HG02938 (cell line): Measurements from ENCODE around the gene ARHGEF28.

ENCODE experiments used
- ATAC-seq: cut with Tn5 transposase; IDR thresholded peaks from one replicate; pipeline ENCODE4 v1.9.1; 2021; ENCODE audit warnings: mild to moderate bottlenecking, moderate library complexity; ENCODE audit not compliant: unreplicated experiment

Gene ARHGEF28

GRCh38 chr5:73954381-73954780 lies 328.4 kb downstream of the ARHGEF28 start:
- ATAC-seq, result no peak

GRCh38 chr5:73955271-73955846 lies 329.4 kb downstream of the ARHGEF28 start:
- ATAC-seq, result no peak

GRCh38 chr5:73957397-73958001 lies 331.5 kb downstream of the ARHGEF28 start:
- no peak for ATAC-seq

GRCh38 chr5:73958037-73958436 lies 332.0 kb downstream of the ARHGEF28 start:
- ATAC-seq, result no peak

GRCh38 chr5:73960023-73960422 lies 334.0 kb downstream of the ARHGEF28 start:
- ATAC-seq, result no peak

GRCh38 chr5:73960426-73960825 lies 334.4 kb downstream of the ARHGEF28 start:
- no peak for ATAC-seq

- no peak for ATAC-seq
These were observed 336.9 kb downstream of the ARHGEF28 start for GRCh38 chr5:73962801-73963425.

GRCh38 chr5:73964352-73964865 lies 338.4 kb downstream of the ARHGEF28 start:
- no peak for ATAC-seq

GRCh38 chr5:73966451-73966850 lies 340.5 kb downstream of the ARHGEF28 start:
- ATAC-seq, result no peak

GRCh38 chr5:73967347-73967746 lies 341.4 kb downstream of the ARHGEF28 start:
- no peak for ATAC-seq

GRCh38 chr5:73968246-73968645 lies 342.2 kb downstream of the ARHGEF28 start:
- no peak for ATAC-seq

- ATAC-seq, result no peak
These were observed 342.7 kb downstream of the ARHGEF28 start for GRCh38 chr5:73968729-73969128.

- no peak for ATAC-seq
These were observed 343.4 kb downstream of the ARHGEF28 start for GRCh38 chr5:73969195-73970036.

- no peak for ATAC-seq
These were observed 345.3 kb downstream of the ARHGEF28 start for GRCh38 chr5:73971326-73971725.

GRCh38 chr5:73973135-73973534 lies 347.1 kb downstream of the ARHGEF28 start:
- no peak for ATAC-seq

GRCh38 chr5:73974871-73975360 lies 348.9 kb downstream of the ARHGEF28 start:
- ATAC-seq, result no peak

GRCh38 chr5:73975845-73976244 lies 349.8 kb downstream of the ARHGEF28 start:
- no peak for ATAC-seq

- no peak for ATAC-seq
These were observed 351.1 kb downstream of the ARHGEF28 start for GRCh38 chr5:73977146-73977545.

- no peak for ATAC-seq
These were observed 353.3 kb downstream of the ARHGEF28 start for GRCh38 chr5:73979321-73979720.

GRCh38 chr5:73981704-73982103 lies 355.7 kb downstream of the ARHGEF28 start:
- no peak for ATAC-seq

GRCh38 chr5:73983644-73984043 lies 357.6 kb downstream of the ARHGEF28 start:
- ATAC-seq, result no peak
